K562 (cell line): Measurements from ENCODE around the gene LAMP1. TPM values are rescaled to one million over a fixed set of nuclear protein-coding genes. Genes with fewer than 3 reads are reported as not detected.

Source experiments
- ATAC-seq: fragments of 200-7000 bp; cut with Tn5 transposase; 3 replicates; pipeline ENCODE4 v1.9.1; 2020; ENCODE audit warnings: moderate library complexity
- BruUV-seq: library from RNA; stranded (reverse); fragments of 400-500 nt; replicated peaks from 2 replicates; lab custom pipeline; 2021; lab: Mats Ljungman, UMichigan
- CTCF ChIA-PET: fragments of 300-600 bp; formaldehyde crosslinking; extraction: SDS; loops from one replicate; lab custom pipeline; 2021; ENCODE audit warnings: low intra/inter-chr PET ratio; lab: Yijun Ruan, JAX
- POLR2A ChIA-PET: fragments of 300-600, 350-650 bp; sonication (Branson Sonifier 250); formaldehyde crosslinking; extraction: SDS; loops from one replicate; lab custom pipeline; 2021; ENCODE audit warnings: antibody characterized with exemption, inconsistent platforms; lab: Yijun Ruan, JAX
- DNase-seq, 4 experiments: peaks; one replicate each; pipeline versions ENCODE4 v3.0.0 to v3.0.0-alpha.2; 2011 to 2018; ENCODE audit warnings: low spot score in 3 of 4, mixed read lengths in 3 of 4; ENCODE audit errors: extremely low read depth in 1 of 4
- FAIRE-seq: peaks from 2 replicates; lab custom pipeline; 2011; peaks lifted over from hg19 to GRCh38; lab: Jason Lieb, UNC
- H2AFZ ChIP-seq: 2 replicates; pipeline ENCODE4 v1.6.0; 2011; ENCODE audit warnings: low read depth, low read length, control low read depth, inconsistent platforms
- H3K27ac ChIP-seq: fragments of 200-600 bp; 3 replicates; pipeline ENCODE4 v1.8.0; 2011; ENCODE audit warnings: low read depth, mild to moderate bottlenecking, control low read depth, inconsistent platforms, low read length, moderate library complexity, mixed read lengths; ENCODE audit errors: extremely low read depth
- H3K27me3 ChIP-seq, 2 experiments: fragments of 300-600 bp in 1 of 2; 2 replicates in 1 of 2; 3 replicates in 1 of 2; pipeline versions ENCODE4 v1.6.0 to v1.8.0; 2011; ENCODE audit warnings: inconsistent platforms in 2 of 2, low read length in 2 of 2, mild to moderate bottlenecking in 1 of 2, mixed read lengths in 1 of 2, moderate library complexity in 1 of 2; ENCODE audit not compliant: control insufficient read depth in 2 of 2, insufficient read depth in 2 of 2
- H3K36me3 ChIP-seq: fragments of 300-600 bp; 3 replicates; pipeline ENCODE4 v1.8.0; 2011; ENCODE audit warnings: mild to moderate bottlenecking, low read length, inconsistent platforms; ENCODE audit not compliant: control insufficient read depth, insufficient read depth
- H3K4me1 ChIP-seq, 2 experiments: fragments of 200-600 bp in 1 of 2; replicated peaks in 1 of 2; 2 replicates in 1 of 2; 3 replicates in 1 of 2; pipeline versions ENCODE4 v1.5.1 to v1.8.0; 2011; ENCODE audit warnings: inconsistent platforms in 2 of 2, low read length in 2 of 2, mild to moderate bottlenecking in 1 of 2, mixed read lengths in 1 of 2, moderate library complexity in 1 of 2; ENCODE audit not compliant: control insufficient read depth in 2 of 2, insufficient read depth in 2 of 2
- H3K4me2 ChIP-seq: 2 replicates; pipeline ENCODE4 v1.6.1; 2011; ENCODE audit warnings: low read length, control low read depth, inconsistent platforms, mixed read lengths; ENCODE audit not compliant: insufficient read depth
- H3K4me3 ChIP-seq: fragments of 200-600 bp; sonication (generic), shearing (Covaris generic); 2 replicates; pipeline ENCODE4 v1.5.1; 2016; ENCODE audit warnings: control low read depth, inconsistent platforms
- H3K79me2 ChIP-seq: fragments of 200-600 bp; 3 replicates; pipeline ENCODE4 v1.8.0; 2011; ENCODE audit warnings: low read length, inconsistent platforms; ENCODE audit not compliant: control insufficient read depth, insufficient read depth
- H3K9ac ChIP-seq, 2 experiments: 2 replicates each; pipeline versions ENCODE4 v1.6.0 to v1.6.1; 2011; ENCODE audit warnings: low read depth in 2 of 2, low read length in 2 of 2, control low read depth in 1 of 2, inconsistent platforms in 1 of 2, mild to moderate bottlenecking in 1 of 2, mixed read lengths in 1 of 2; ENCODE audit not compliant: insufficient read depth in 1 of 2
- H3K9me1 ChIP-seq: one replicate; pipeline ENCODE4 v1.6.0; 2011; ENCODE audit warnings: inconsistent platforms, mild to moderate bottlenecking, low read length, moderate library complexity; ENCODE audit not compliant: control insufficient read depth, insufficient read depth
- H3K9me3 ChIP-seq: replicated peaks from 2 replicates; pipeline ENCODE4 v1.5.1; 2011; ENCODE audit warnings: low read depth, low read length, inconsistent platforms; ENCODE audit not compliant: control insufficient read depth, insufficient read depth
- H4K20me1 ChIP-seq: replicated peaks from 2 replicates; pipeline ENCODE4 v1.6.1; 2011; ENCODE audit warnings: low read length, inconsistent platforms, mixed read lengths; ENCODE audit not compliant: control insufficient read depth, insufficient read depth
- CBX5 ChIP-seq: IDR thresholded peaks from 2 replicates; pipeline ENCODE4 v1.6.1; 2014; ENCODE audit warnings: low read depth, borderline replicate concordance
- ETS1 ChIP-seq: conservative IDR thresholded peaks from 2 replicates; pipeline ENCODE4 v1.6.1; 2011; ENCODE audit warnings: low read depth, mild to moderate bottlenecking, low read length; ENCODE audit not compliant: control insufficient read depth
- GTF2E2 ChIP-seq: fragments of 200-800 bp; sonication (Bioruptor generic); IDR thresholded peaks from 2 replicates; pipeline ENCODE4 v1.6.1; 2016; ENCODE audit warnings: missing genetic modification characterization, missing compliant biosample characterization
- MCM2 ChIP-seq: fragments of 450-650 bp; IDR thresholded peaks from 2 replicates; pipeline ENCODE4 v1.6.1; 2017; ENCODE audit warnings: low read depth, mild to moderate bottlenecking
- NELFE ChIP-seq: IDR thresholded peaks from 2 replicates; pipeline ENCODE4 v1.6.1; 2011; ENCODE audit warnings: mild to moderate bottlenecking; ENCODE audit not compliant: insufficient read depth, insufficient read length
- RFX1 ChIP-seq: fragments of 450-650 bp; IDR thresholded peaks from 2 replicates; pipeline ENCODE4 v1.6.1; 2016; ENCODE audit warnings: mild to moderate bottlenecking, moderate library complexity
- SETDB1 ChIP-seq: IDR thresholded peaks from one replicate; pipeline ENCODE4 v1.6.1; 2012; ENCODE audit warnings: low read length, control low read depth, inconsistent platforms
- TCF3 ChIP-seq: sonication (generic); formaldehyde crosslinking; IDR thresholded peaks from 2 replicates; pipeline ENCODE4 v1.4.0; 2020; ENCODE audit warnings: mild to moderate bottlenecking, missing genetic modification reagents
- THRAP3 ChIP-seq: fragments of 450-650 bp; IDR thresholded peaks from 2 replicates; pipeline ENCODE4 v1.6.1; 2016; ENCODE audit warnings: mild to moderate bottlenecking, inconsistent platforms, borderline replicate concordance
- WHSC1 ChIP-seq: IDR thresholded peaks from one replicate; pipeline ENCODE4 v1.6.1; 2012; ENCODE audit warnings: low read length, control low read depth, inconsistent platforms
- ZBTB33 ChIP-seq: sonication (generic); formaldehyde crosslinking; IDR thresholded peaks from 2 replicates; pipeline ENCODE4 v1.8.1; 2023; ENCODE audit warnings: mild to moderate bottlenecking, missing genetic modification reagents
- ZBTB8A ChIP-seq: fragments of 450-650 bp; IDR thresholded peaks from 2 replicates; pipeline ENCODE4 v1.6.1; 2018; ENCODE audit warnings: mild to moderate bottlenecking, moderate library complexity; ENCODE audit not compliant: partially characterized antibody
- ZNF263 ChIP-seq: sonication (generic); formaldehyde crosslinking; IDR thresholded peaks from 2 replicates; pipeline ENCODE4 v1.8.0; 2022; ENCODE audit warnings: mild to moderate bottlenecking, missing genetic modification reagents, borderline replicate concordance
- ZNF740 ChIP-seq, 3 experiments: fragments of 200-800 bp in 1 of 3; sonication (Bioruptor generic) in 1 of 3; sonication (generic) in 1 of 3; formaldehyde crosslinking in 1 of 3; IDR thresholded peaks; 2 replicates each; pipeline versions ENCODE4 v1.6.1 to v1.8.0; 2016 to 2022; ENCODE audit warnings: mild to moderate bottlenecking in 2 of 3, missing compliant biosample characterization in 2 of 3, missing genetic modification characterization in 2 of 3, missing genetic modification reagents in 1 of 3
- ZNF77 ChIP-seq: fragments of 250-450 bp; sonication (Bioruptor Pico); IDR thresholded peaks from 2 replicates; pipeline ENCODE4 v1.5.0; 2020
- in situ Hi-C: fragments of 300-500 bp; cut with MboI; formaldehyde crosslinking; loops from 4 replicates; pipeline ENCODE4 v1.15.0; 2018; ENCODE audit warnings: inconsistent platforms, mixed read lengths
- intact Hi-C: fragments of 100-400 bp; cut with micrococcal nuclease; formaldehyde crosslinking; loops from 2 replicates; pipeline ENCODE4 v1.14.2; 2022
- polyA plus RNA-seq, 8 experiments: library from polyadenylated mRNA; depleted of rRNA in 4 of 8; stranded (reverse) in 5 of 8; unstranded in 3 of 8; fragments of >200 nt; fragmentation: Nextera tagmentation in 2 of 8; fragmentation: Illumina TruSeq in 1 of 8; extraction: Ambion mirVana in 2 of 8; extraction: Trizol in 1 of 8; gene quantifications; 2 replicates each; pipeline versions ENCODE4 v1.2.1 to v1.2.3, GENCODE V29; 2011 to 2014; ENCODE audit warnings: inconsistent platforms in 1 of 8, missing spikeins in 1 of 8
- total RNA-seq, 7 experiments: library from RNA; depleted of rRNA in 6 of 7; stranded (reverse); fragments of >200 nt in 6 of 7; fragmentation: Illumina TruSeq in 2 of 7; extraction: Trizol in 2 of 7; gene quantifications; 2 replicates each; pipeline versions ENCODE4 v1.2.1 to v1.2.3, GENCODE V29; 2011 to 2021; ENCODE audit warnings: low replicate concordance in 1 of 7

LAMP1 gene
- total and polyA plus RNA-seq, 9 of the 15 experiments (the other 6 are each of a cell fraction or from before 2014, with no cell fraction given) = 2.2 to 70.1 (median 30.5) TPM

- no peak for ATAC-seq
- ChIA-PET POLR2A (interaction anchor here (0.6 to 1.1 kb wide), 3 partner anchors 14 to 20 kb away, joined by 3 to 4 read pairs (median 3); no protein-coding TSS in a partner anchor), CTCF (no interaction called here)
- no peaks in the 10 kb centered on the region; a peak in 1 of 5 replicates for H3K4me1 ChIP-seq
- H3K27me3 ChIP-seq = no peaks in the 10 kb centered on the region
- TF ChIP-seq THRAP3 = no peak
- TF ChIP-seq WHSC1 = no peak
- TF ChIP-seq ZBTB8A = no peak
- TF ChIP-seq TCF3 = no peak
- TF ChIP-seq CBX5 = no peak
- no peak for TF ChIP-seq RFX1
- TF ChIP-seq ZNF740 (CRISPR knock-in tag; IDR thresholded peaks at IDR 0.05) = no peak
- no peak for TF ChIP-seq ZNF740 (tag; IDR thresholded peaks at IDR 0.05)
- TF ChIP-seq MCM2 = no peak
- TF ChIP-seq ZNF263 = no peak
- TF ChIP-seq NELFE = no peak
- no peak for TF ChIP-seq ETS1
- no peak for TF ChIP-seq ZBTB33 (CRISPR knock-in tag)
- TF ChIP-seq ZNF77 = no peak
- no peak for TF ChIP-seq GTF2E2
- TF ChIP-seq SETDB1 = no peak
- in situ Hi-C loops (no loop called here), intact Hi-C loops (no loop called here)
- no peaks in the 10 kb centered on the region for H3K9me3 ChIP-seq
- H3K79me2 ChIP-seq = peaks cover 17% of the 10 kb centered on the region
- H3K4me3 ChIP-seq = no peak overlapping the region
- no TSS peak for BruUV-seq
- no peak for FAIRE-seq
- no peaks in the 10 kb centered on the region for H3K9me1 ChIP-seq
- no peak overlapping the region for H3K4me2 ChIP-seq
- H3K9ac ChIP-seq = no peak overlapping the region
- H2AFZ ChIP-seq = no peak overlapping the region
- peaks cover 34% of the 10 kb centered on the region; the same call in 2 of the 3 replicates for H3K36me3 ChIP-seq
- no peak overlapping the region for H3K27ac ChIP-seq
- H4K20me1 ChIP-seq = no peaks in the 10 kb centered on the region
- DNase-seq = no peak
Observed at GRCh38 chr13:113307491-113307890, 10.5 kb downstream of the LAMP1 start.
